ENCODE measurements around the gene CGNL1.

Gene CGNL1

GRCh38 chr15:57551715-57552677 lies 175.7 kb downstream of the CGNL1 start:
- no peak for DNase-seq

- no peak for DNase-seq
Observed at GRCh38 chr15:57552678-57553334, 176.5 kb downstream of the CGNL1 start.

- no peak for DNase-seq
Observed at GRCh38 chr15:57553526-57553925, 177.2 kb downstream of the CGNL1 start.

- no peak for DNase-seq
Observed at GRCh38 chr15:57554063-57554811, 177.9 kb downstream of the CGNL1 start.

GRCh38 chr15:57554812-57555179 lies 178.5 kb downstream of the CGNL1 start:
- DNase-seq, result no peak

- no peak for DNase-seq
Observed at GRCh38 chr15:57555270-57555669, 179.0 kb downstream of the CGNL1 start.

- DNase-seq, result no peak
Observed at GRCh38 chr15:57556040-57556439, 179.7 kb downstream of the CGNL1 start.

- no peak for DNase-seq
Observed at GRCh38 chr15:57557267-57557666, 181.0 kb downstream of the CGNL1 start.

- DNase-seq, result no peak
Observed at GRCh38 chr15:57557810-57558209, 181.5 kb downstream of the CGNL1 start.

GRCh38 chr15:57559875-57560274 lies 183.6 kb downstream of the CGNL1 start:
- DNase-seq, result peak in 4 of 5 experiments; percentile 29 to 64 (median 42)

GRCh38 chr15:57561041-57561711 lies 184.9 kb downstream of the CGNL1 start:
- DNase-seq, result peak; percentile 16 to 53 (median 28)

- no peak for DNase-seq
Observed at GRCh38 chr15:57562196-57562769, 186.0 kb downstream of the CGNL1 start.

DNA sequence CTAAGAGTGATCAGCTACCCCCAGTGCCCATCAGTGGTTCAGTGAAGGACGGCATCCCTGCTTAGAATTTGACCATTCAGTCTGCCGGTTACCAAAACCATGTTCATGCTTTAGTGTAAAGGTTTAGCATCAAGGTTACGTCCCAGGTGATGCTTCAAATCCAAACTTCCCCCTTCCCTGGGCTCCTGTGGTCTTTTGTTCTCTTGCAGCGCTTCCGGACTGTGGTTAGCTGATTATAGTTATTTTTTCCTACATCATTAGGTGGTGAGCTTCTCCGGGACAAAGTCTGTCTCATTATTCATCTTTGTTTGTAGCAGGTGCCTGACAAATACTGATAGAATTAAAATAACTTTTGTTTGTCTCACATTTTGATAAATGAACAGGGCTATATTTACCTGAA lies 187.1 kb downstream of the CGNL1 start:
- DNase-seq, result peak in 1 of 5 experiments; percentile 3

- peak in 3 of 5 experiments; percentile 15 to 36 (median 33) for DNase-seq
Observed at GRCh38 chr15:57565311-57565710, 189.0 kb downstream of the CGNL1 start.

DNA sequence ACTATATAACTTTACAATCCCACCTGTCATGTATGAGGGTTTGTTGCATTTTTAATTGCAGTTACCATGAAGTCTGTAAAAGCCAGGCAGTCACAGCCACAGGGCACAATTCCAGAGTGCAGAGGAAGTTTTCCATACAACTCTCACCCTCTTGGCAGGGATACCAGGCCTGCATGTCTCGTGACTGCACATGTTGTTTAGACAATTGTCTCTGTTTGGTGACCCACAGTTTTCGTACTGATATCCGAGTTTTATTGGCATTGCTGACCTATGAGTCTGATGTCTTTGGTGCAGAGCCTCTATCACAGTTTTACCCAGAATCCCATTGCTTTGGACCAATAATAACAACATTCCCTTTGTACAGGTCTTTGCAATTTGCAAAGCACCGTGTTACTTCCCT lies 190.5 kb downstream of the CGNL1 start:
- DNase-seq, result no peak

- no peak for DNase-seq
Observed at GRCh38 chr15:57567891-57568290, 191.6 kb downstream of the CGNL1 start.

DNA sequence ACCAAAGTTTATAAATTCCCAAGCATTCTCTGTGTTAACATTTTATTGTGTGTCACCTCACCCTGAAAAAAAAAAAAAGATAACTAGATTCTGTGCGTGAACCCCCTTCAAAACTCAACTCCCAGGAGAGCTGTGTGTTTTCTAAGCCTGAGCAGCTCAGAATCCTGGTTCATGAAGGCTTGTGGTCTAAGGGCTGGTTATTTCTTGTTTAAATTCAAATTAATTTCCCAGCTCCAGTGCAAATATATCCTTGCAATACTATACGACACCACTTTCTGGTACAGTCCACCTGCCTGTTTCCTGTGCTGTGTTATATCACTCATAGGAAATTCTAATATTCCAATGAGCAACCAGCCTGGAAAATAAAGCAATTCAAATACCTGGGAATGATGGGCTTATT lies 192.0 kb downstream of the CGNL1 start:
- DNase-seq, result no peak

DNA sequence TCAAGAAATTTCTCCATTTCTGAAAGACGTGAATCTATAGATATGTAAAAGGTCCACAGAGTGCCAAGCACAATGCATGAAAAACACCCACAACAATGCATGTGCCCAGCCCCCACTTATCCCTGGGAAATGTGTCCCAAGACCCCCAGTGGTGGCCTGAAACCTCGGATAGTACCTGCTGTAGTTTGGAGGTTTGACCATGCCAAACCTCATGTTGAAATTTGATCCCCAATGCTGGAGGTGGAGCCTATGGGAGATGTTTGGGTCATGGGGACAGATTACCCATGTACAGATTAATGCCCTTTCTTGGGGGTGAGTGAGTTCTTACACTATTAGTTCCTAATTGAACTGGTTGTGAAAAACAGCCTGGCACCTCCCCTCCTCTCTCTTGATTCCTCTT lies 194.0 kb downstream of the CGNL1 start:
- DNase-seq, result no peak

DNA sequence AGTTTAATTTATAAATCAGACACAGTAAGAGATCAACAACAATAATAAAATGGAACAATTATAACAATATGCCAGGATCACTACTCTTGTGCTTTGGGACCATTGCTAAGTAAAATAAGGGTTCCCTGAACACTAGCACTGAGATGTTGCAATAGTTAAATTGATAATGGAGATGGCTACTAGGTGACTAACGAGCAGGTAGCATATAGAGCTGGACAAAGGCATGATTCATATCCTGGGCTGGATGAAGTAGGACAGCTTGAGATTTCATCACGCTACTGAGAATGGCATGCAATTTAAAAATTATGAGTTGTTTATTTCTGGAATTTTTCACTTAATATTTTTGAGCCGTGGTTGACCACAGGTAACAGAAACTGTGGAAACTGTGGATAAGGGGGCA lies 194.7 kb downstream of the CGNL1 start:
- no peak for DNase-seq

- DNase-seq, result no peak
Observed at GRCh38 chr15:57571725-57572124, 195.4 kb downstream of the CGNL1 start.

DNA sequence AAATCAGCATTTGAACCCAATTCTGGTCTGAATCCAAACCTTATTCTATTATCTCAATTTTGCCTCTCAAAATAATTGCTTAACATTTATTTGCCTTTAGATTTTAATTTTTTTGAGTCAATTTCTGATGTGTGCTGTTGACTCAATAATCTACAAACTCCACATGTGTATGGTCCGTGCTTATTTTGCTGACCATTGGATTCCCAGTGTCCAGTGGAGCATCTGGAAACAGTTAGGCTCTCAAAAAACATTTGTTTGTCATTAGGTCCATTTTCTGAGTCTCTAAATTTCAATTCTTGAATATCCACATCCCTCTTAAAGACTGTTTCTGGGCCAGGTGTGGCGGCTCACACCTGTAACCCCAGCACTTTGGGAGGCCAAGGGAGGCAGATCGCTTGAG lies 196.2 kb downstream of the CGNL1 start:
- no peak for DNase-seq

DNA sequence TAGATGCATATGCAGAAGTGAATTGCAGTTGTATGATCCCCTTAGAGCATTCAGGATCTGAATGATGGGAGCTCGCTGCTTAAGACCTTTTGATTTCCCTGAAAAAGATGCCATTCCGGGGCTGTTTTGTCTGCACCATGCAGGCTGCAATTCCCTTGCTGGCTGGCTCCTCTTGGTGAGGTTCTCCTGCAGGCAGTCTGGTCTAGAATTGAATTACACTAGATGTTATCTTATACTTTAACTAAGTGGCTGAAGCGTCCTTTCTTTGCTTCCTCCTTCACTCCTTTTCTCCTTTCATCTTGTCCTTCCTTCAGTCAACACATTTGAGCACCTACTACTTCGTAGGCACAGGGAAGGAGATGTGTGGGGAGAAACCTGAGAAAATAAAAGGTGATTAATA lies 196.8 kb downstream of the CGNL1 start:
- DNase-seq, result no peak

All from T-helper 2 cell (primary cell).